MCF 10A (cell line): ENCODE measurements around the gene CABLES1. TPM values are rescaled to one million over a fixed set of nuclear protein-coding genes. Genes with fewer than 3 reads are reported as not detected.

Experiments
- BruUV-seq: library from RNA; stranded (reverse); fragments of 400-500 nt; replicated peaks from 2 replicates; lab custom pipeline; 2021; lab: Mats Ljungman, UMichigan
- CTCF ChIA-PET: fragments of 300-600 bp; sonication (Branson Sonifier 250); formaldehyde crosslinking; extraction: SDS; loops from one replicate; lab custom pipeline; 2021; ENCODE audit warnings: antibody characterized with exemption, inconsistent platforms; lab: Yijun Ruan, JAX
- POLR2A ChIA-PET: fragments of 300-600, 350-650 bp; sonication (Branson Sonifier 250); formaldehyde crosslinking; extraction: SDS; loops from one replicate; lab custom pipeline; 2020; ENCODE audit warnings: antibody characterized with exemption, inconsistent platforms; lab: Yijun Ruan, JAX
- DNase-seq: peaks from one replicate; pipeline ENCODE4 v3.0.0-alpha.2; 2018; ENCODE audit not compliant: unreplicated experiment
- H3K27ac Mint-ChIP-seq: one replicate; pipeline ENCODE4 v1.8.0; 2022; ENCODE audit warnings: mild to moderate bottlenecking, low read depth, mixed read lengths; ENCODE audit not compliant: unreplicated experiment
- H3K27me3 Mint-ChIP-seq: one replicate; pipeline ENCODE4 v1.8.0; 2022; ENCODE audit warnings: mixed read lengths; ENCODE audit not compliant: insufficient read depth, unreplicated experiment
- H3K36me3 Mint-ChIP-seq: one replicate; pipeline ENCODE4 v1.8.0; 2022; ENCODE audit warnings: mild to moderate bottlenecking, moderate library complexity, mixed read lengths; ENCODE audit not compliant: insufficient read depth, unreplicated experiment
- H3K4me1 Mint-ChIP-seq: one replicate; pipeline ENCODE4 v1.8.0; 2022; ENCODE audit warnings: mixed read lengths; ENCODE audit not compliant: insufficient read depth, unreplicated experiment
- H3K4me3 Mint-ChIP-seq: one replicate; pipeline ENCODE4 v1.8.0; 2022; ENCODE audit warnings: mild to moderate bottlenecking, moderate library complexity, mixed read lengths; ENCODE audit not compliant: unreplicated experiment
- H3K9me3 Mint-ChIP-seq: one replicate; pipeline ENCODE4 v1.8.0; 2022; ENCODE audit warnings: mixed read lengths; ENCODE audit not compliant: unreplicated experiment
- intact Hi-C: fragments of 100-400 bp; cut with micrococcal nuclease; formaldehyde crosslinking; loops from 2 replicates; pipeline ENCODE4 v1.14.1; 2022
- total RNA-seq: library from RNA; stranded (reverse); gene quantifications from 2 replicates; pipeline ENCODE4 v1.2.3, GENCODE V29; 2022
- TF ChIP-seq, protein P1 (sequence below): fragments of 200-600 bp; IDR thresholded peaks from one replicate; pipeline ENCODE4 v1.8.0; 2022; ENCODE audit warnings: antibody characterized with exemption, mild to moderate bottlenecking; ENCODE audit not compliant: unreplicated experiment

Gene CABLES1
- total RNA-seq, 1 experiment from 2014 or later: 3.2 TPM

DNA sequence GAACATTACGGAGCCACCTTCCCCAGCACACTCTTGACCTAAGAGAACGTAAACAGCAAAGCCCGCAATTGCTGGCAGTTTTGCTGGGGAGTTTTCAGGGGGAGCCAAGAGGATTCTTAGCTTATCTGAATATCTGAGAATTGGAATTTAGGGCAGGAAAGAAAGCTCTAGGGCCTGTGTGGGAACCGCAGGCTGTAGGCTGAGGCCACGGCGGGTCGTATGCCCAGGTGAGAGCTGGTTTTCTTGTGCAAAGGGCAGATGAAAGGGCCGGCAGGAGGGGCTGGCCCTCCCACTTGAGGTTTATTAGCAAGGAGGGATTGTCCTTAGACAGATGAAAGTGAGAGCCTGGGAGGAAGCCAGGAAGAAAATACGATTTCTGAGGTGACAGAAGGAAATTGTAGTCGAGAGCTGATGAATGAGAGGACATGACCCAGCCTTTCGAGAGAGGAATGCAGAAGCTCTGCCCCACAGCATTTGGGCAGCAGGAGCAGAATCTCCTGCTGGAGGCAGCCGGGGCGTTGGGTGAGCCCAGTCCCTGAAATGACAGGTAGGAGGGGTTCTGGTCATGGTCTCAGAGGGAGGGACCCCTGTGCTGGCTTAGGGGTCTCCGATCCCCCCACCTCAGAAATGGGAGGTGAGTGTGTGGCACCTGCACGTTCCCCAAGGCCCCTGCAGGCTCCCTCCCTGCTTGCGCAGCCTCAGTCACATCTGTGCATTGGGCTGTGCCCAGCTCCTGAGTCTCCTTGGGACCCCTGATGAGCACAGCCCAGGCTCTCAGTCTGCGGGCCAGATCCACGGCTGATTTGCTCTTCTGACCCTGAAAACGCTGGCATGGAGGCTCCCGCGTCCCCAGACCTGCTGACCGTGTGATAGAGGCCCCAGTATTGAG, 61.1 kb downstream of the CABLES1 start:
- BruUV-seq: no TSS peak
- no peaks in the 10 kb centered on the region for H3K4me1 Mint-ChIP-seq

DNA sequence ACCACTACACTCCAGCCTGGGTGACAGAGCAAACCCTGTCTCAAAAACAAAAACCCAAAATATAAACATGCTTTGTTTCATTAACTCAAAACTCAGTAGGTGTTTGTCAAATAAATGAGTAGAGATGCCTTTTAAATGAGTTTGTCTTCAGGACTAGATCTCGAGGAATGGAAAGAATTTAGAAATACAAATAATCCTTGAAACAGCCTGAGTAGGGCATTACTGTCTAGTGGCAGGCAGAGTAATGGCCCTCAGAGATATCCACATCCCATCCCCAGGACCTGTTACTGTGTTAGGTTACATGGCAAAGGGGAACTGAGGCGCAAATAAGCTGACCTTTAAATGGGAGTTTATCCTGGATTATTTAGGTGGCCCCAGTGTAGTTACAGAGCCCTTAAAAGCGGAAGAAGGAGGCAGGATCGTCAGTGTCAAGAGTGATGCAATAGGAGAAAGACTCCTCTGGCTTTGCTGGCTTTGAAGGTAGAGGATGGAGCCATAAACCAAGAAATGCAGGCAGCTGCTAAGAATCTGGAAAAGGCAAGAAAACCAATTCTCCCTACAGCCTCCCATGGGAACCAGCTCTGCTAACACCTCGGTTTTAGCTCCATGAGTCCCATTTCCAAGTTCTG, 63.0 kb downstream of the CABLES1 start:
- no peaks in the 10 kb centered on the region for H3K4me1 Mint-ChIP-seq
- H3K9me3 Mint-ChIP-seq: no peaks in the 10 kb centered on the region
- TF ChIP-seq, protein P1, sequence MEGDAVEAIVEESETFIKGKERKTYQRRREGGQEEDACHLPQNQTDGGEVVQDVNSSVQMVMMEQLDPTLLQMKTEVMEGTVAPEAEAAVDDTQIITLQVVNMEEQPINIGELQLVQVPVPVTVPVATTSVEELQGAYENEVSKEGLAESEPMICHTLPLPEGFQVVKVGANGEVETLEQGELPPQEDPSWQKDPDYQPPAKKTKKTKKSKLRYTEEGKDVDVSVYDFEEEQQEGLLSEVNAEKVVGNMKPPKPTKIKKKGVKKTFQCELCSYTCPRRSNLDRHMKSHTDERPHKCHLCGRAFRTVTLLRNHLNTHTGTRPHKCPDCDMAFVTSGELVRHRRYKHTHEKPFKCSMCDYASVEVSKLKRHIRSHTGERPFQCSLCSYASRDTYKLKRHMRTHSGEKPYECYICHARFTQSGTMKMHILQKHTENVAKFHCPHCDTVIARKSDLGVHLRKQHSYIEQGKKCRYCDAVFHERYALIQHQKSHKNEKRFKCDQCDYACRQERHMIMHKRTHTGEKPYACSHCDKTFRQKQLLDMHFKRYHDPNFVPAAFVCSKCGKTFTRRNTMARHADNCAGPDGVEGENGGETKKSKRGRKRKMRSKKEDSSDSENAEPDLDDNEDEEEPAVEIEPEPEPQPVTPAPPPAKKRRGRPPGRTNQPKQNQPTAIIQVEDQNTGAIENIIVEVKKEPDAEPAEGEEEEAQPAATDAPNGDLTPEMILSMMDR: no peak
- no peak overlapping the region for H3K27ac Mint-ChIP-seq
- intact Hi-C loops: no loop called here
- no peaks in the 10 kb centered on the region for H3K27me3 Mint-ChIP-seq
- no TSS peak for BruUV-seq
- DNase-seq: no peak
- H3K4me3 Mint-ChIP-seq: no peak overlapping the region
- POLR2A ChIA-PET: no interaction called here
- peaks cover 8% of the 10 kb centered on the region for H3K36me3 Mint-ChIP-seq
- CTCF ChIA-PET: no interaction called here

More for the DNA sequence above, 61.1 kb downstream of the CABLES1 start:
- ChIA-PET POLR2A (interaction anchor here (0.7 kb wide), 2 partner anchors 80 to 89 kb away, joined by 4 to 6 read pairs; no protein-coding TSS in a partner anchor), CTCF (interaction anchor here (0.5 to 1.3 kb wide), 2 partner anchors 41 to 165 kb away, joined by 3 to 4 read pairs; no protein-coding TSS in a partner anchor)
- no peak overlapping the region for H3K4me3 Mint-ChIP-seq
- TF ChIP-seq, protein P1: no peak
- intact Hi-C loops: no loop called here
- H3K27me3 Mint-ChIP-seq: no peaks in the 10 kb centered on the region
- no peak for DNase-seq
- no peaks in the 10 kb centered on the region for H3K9me3 Mint-ChIP-seq
- peaks cover 4% of the 10 kb centered on the region for H3K36me3 Mint-ChIP-seq
- H3K27ac Mint-ChIP-seq: peak overlapping the region; percentile 75

DNA sequence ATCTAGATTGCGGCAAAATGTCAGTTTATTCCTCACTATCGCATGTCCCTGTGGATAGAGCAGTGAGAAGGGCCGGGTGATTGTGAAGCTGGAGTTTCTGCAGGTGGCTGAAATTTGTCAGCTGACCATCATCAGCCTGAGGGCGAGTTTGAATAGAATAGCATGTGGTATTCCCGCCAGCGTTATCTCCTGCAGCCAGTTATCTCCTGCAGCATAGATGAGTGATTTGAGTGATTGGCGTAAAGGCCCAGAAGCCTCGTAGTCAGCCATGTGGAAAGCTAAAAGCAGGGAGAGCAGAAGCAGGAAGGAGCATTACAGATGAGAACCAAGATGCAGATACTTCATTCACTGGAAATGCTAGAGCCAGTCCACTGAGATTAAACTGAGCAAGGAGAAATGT, 65.5 kb downstream of the CABLES1 start:
- H3K27ac Mint-ChIP-seq: no peak overlapping the region
- POLR2A ChIA-PET: interaction anchor here (0.5 kb wide), 1 partner anchor 65 kb away, joined by 3 read pairs; no protein-coding TSS in a partner anchor
- CTCF ChIA-PET: interaction anchor here (0.7 kb wide), 1 partner anchor 177 kb away, joined by 3 read pairs; no protein-coding TSS in a partner anchor
- TF ChIP-seq, protein P1: no peak
- H3K4me3 Mint-ChIP-seq: no peak overlapping the region
- intact Hi-C loops: no loop called here
- BruUV-seq: no TSS peak
- DNase-seq: no peak
- no peaks in the 10 kb centered on the region for H3K9me3 Mint-ChIP-seq
- no peaks in the 10 kb centered on the region for H3K4me1 Mint-ChIP-seq
- peaks cover 14% of the 10 kb centered on the region for H3K36me3 Mint-ChIP-seq
- H3K27me3 Mint-ChIP-seq: no peaks in the 10 kb centered on the region

DNA sequence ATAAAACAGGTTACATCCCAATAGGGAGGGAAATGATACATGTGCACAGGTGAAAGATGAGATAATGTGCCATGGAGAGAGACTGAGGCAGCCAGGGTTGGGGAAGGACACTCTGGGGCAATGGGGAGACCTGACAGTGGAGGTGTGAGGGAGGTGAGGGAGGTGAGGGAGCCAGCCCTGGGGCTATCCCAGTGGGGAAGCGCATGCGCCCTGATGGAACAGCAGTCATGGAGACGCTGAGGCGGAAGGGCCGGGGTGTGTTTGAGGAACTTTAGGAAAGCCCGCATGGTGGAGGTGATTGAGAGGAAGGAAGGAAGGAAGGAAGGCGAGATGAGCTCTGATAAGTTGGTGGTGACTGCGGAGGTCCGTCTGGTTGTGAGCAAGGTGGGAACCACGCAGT, 66.5 kb downstream of the CABLES1 start:
- Mint-ChIP-seq H3K36me3 (peaks cover 14% of the 10 kb centered on the region), H3K27me3 (no peaks in the 10 kb centered on the region), H3K4me3 (no peak overlapping the region), H3K4me1 (no peaks in the 10 kb centered on the region), H3K9me3 (no peaks in the 10 kb centered on the region), H3K27ac (no peak overlapping the region)
- CTCF ChIA-PET: interaction anchor here (0.5 kb wide), 1 partner anchor 120 kb away, joined by 3 read pairs; no protein-coding TSS in a partner anchor
- no TSS peak for BruUV-seq
- TF ChIP-seq, protein P1: no peak
- POLR2A ChIA-PET: no interaction called here
- intact Hi-C loops: no loop called here
- DNase-seq: no peak
